Naive thymus-derived CD4-positive, alpha-beta T cell (primary cell): ENCODE results near the gene DACT2. TPM values are rescaled to one million over a fixed set of nuclear protein-coding genes. Genes with fewer than 3 reads are reported as not detected.
A peak's percentile ranks its signal among the peaks of the same experiment; 100 is the strongest.

ENCODE experiments used
- ATAC-seq: fragments of 150-1000 bp; cut with Tn5 transposase; 2 replicates; pipeline ENCODE4 v1.10.0; 2021; ENCODE audit warnings: mild to moderate bottlenecking, moderate library complexity
- CTCF ChIA-PET: fragments of 350-600 bp; sonication (Branson Sonifier 250); formaldehyde crosslinking; loops from one replicate; lab custom pipeline; 2021; ENCODE audit warnings: antibody characterized with exemption; lab: Charles Lee
- POLR2A ChIA-PET: fragments of 350-600 bp; sonication (Branson Sonifier 250); formaldehyde crosslinking; loops from one replicate; lab custom pipeline; 2021; ENCODE audit warnings: antibody characterized with exemption, inconsistent platforms; lab: Charles Lee
- DNase-seq, 9 donors: peaks; one replicate each; pipeline versions ENCODE4 v3.0.0 to v3.0.0-alpha.2; 2020 to 2022; ENCODE audit warnings: mixed read lengths in 1 of 9
- H3K27ac ChIP-seq: one replicate; pipeline ENCODE4 v1.7.0; 2013; ENCODE audit warnings: mild to moderate bottlenecking, low read depth, low read length, moderate library complexity
- H3K27me3 ChIP-seq, 2 donors: one replicate each; pipeline ENCODE4 v1.7.0; 2013; ENCODE audit warnings: low read length in 2 of 2, mild to moderate bottlenecking in 2 of 2, moderate library complexity in 2 of 2; ENCODE audit not compliant: control insufficient read depth in 2 of 2, insufficient read depth in 2 of 2
- H3K36me3 ChIP-seq, 3 experiments: 1 replicate in 2 of 3; 2 replicates in 1 of 3; pipeline ENCODE4 v1.7.0; 2013; ENCODE audit warnings: low read length in 3 of 3, mild to moderate bottlenecking in 3 of 3, moderate library complexity in 1 of 3; ENCODE audit not compliant: insufficient read depth in 3 of 3, control insufficient read depth in 2 of 3
- H3K4me1 ChIP-seq, 2 donors: one replicate each; pipeline ENCODE4 v1.7.0; 2013; ENCODE audit warnings: low read length in 2 of 2, mild to moderate bottlenecking in 2 of 2, moderate library complexity in 1 of 2; ENCODE audit not compliant: control insufficient read depth in 2 of 2, insufficient read depth in 2 of 2
- H3K4me3 ChIP-seq: 2 replicates; pipeline ENCODE4 v1.7.0; 2013; ENCODE audit warnings: mild to moderate bottlenecking, low read length
- H3K9me3 ChIP-seq, 3 experiments: 1 replicate in 2 of 3; 2 replicates in 1 of 3; pipeline ENCODE4 v1.7.0; 2013; ENCODE audit warnings: low read length in 3 of 3; ENCODE audit not compliant: control insufficient read depth in 2 of 3
- H3K27ac Mint-ChIP-seq, 9 donors: one replicate each; pipeline ENCODE4 v1.8.0; 2020 to 2022; ENCODE audit warnings: mixed read lengths in 9 of 9, mild to moderate bottlenecking in 8 of 9, moderate library complexity in 5 of 9, inconsistent platforms in 2 of 9
- H3K27me3 Mint-ChIP-seq, 5 donors: one replicate each; pipeline ENCODE4 v1.8.0; 2021 to 2022; ENCODE audit warnings: mixed read lengths in 5 of 5, mild to moderate bottlenecking in 1 of 5
- H3K36me3 Mint-ChIP-seq, 5 donors: one replicate each; pipeline ENCODE4 v1.8.0; 2020 to 2022; ENCODE audit warnings: mixed read lengths in 5 of 5, mild to moderate bottlenecking in 3 of 5, inconsistent platforms in 1 of 5
- H3K4me1 Mint-ChIP-seq, 7 donors: one replicate each; pipeline ENCODE4 v1.8.0; 2020 to 2022; ENCODE audit warnings: mixed read lengths in 7 of 7, mild to moderate bottlenecking in 3 of 7, inconsistent platforms in 1 of 7
- H3K4me3 Mint-ChIP-seq, 10 donors: one replicate each; pipeline ENCODE4 v1.8.0; 2020 to 2022; ENCODE audit warnings: mild to moderate bottlenecking in 10 of 10, mixed read lengths in 10 of 10, moderate library complexity in 6 of 10, inconsistent platforms in 2 of 10
- H3K9me3 Mint-ChIP-seq, 11 donors: one replicate each; pipeline ENCODE4 v1.8.0; 2020 to 2022; ENCODE audit warnings: mixed read lengths in 11 of 11, mild to moderate bottlenecking in 4 of 11, inconsistent platforms in 1 of 11, moderate library complexity in 1 of 11
- intact Hi-C, 2 donors: fragments of 100-400 bp; cut with micrococcal nuclease; formaldehyde crosslinking; loops; one replicate each; pipeline ENCODE4 v1.15.1; 2023
- polyA plus RNA-seq, 2 donors: library from polyadenylated mRNA; unstranded; fragments of 300-500 nt; fragmentation: Illumina TruSeq; gene quantifications; one replicate each; pipeline ENCODE4 v1.2.3, GENCODE V29; 2021
- total RNA-seq, 6 experiments: library from RNA in 5 of 6; stranded (reverse) in 5 of 6; gene quantifications; 1 replicate in 5 of 6; 2 replicates in 1 of 6; pipeline ENCODE4 v1.2.3 and lab custom pipeline; 2021 to 2026

Gene DACT2
- total and polyA plus RNA-seq, 7 experiments from 2014 or later = 0.65 TPM; not detected in 6

- no peak for DNase-seq
These were observed 8.0 kb downstream of the DACT2 start for GRCh38 chr6:168311410-168312124.

DNA sequence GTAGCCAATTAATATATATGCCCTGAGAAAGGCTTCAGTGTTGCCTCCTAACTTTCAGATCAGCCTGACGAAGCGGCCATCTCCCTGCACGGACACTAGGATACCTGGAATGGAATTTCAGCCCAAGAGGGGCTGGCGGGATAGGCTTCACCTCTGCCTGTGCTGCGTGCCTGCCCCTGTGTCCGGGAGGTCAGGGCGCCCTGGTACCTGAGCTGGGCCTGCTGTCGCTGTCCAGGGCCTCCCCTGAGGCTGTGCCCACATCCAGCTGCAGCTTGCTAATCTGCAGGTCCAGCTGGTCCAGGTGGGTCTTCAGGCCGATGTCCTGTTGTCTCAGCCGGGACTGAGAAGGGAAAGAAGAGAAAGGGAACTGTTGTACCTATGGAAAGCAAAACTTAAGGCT is 8.6 kb downstream of the DACT2 start:
- no peaks in the 10 kb centered on the region for H3K9me3 ChIP-seq
- Mint-ChIP-seq H3K36me3 (no peaks in the 10 kb centered on the region), H3K27ac (no peak overlapping the region), H3K4me3 (no peak overlapping the region), H3K4me1 (no peaks in the 10 kb centered on the region), H3K27me3 (peaks cover 11 to 33% (median 19%) of the 10 kb centered on the region in 5 donors), H3K9me3 (no peaks in the 10 kb centered on the region)
- no peaks in the 10 kb centered on the region for H3K27me3 ChIP-seq
- ATAC-seq (no peak), DNase-seq (no peak)
- POLR2A ChIA-PET = no interaction called here
- intact Hi-C loops = no loop called here
- no peaks in the 10 kb centered on the region for H3K4me1 ChIP-seq
- no peak overlapping the region for H3K27ac ChIP-seq
- no peak overlapping the region for H3K4me3 ChIP-seq
- CTCF ChIA-PET = no interaction called here
- H3K36me3 ChIP-seq = no peaks in the 10 kb centered on the region

More at GRCh38 chr6:168311410-168312124, 8.0 kb downstream of the DACT2 start:
- H3K4me3 Mint-ChIP-seq = no peak overlapping the region
- no peaks in the 10 kb centered on the region for H3K36me3 Mint-ChIP-seq
- Histone ChIP-seq H3K27me3 (no peaks in the 10 kb centered on the region), H3K27ac (no peak overlapping the region), H3K9me3 (no peaks in the 10 kb centered on the region), H3K4me1 (no peaks in the 10 kb centered on the region), H3K36me3 (no peaks in the 10 kb centered on the region), H3K4me3 (no peak overlapping the region)
- no peak overlapping the region for H3K27ac Mint-ChIP-seq
- H3K27me3 Mint-ChIP-seq = peaks cover 11 to 33% (median 20%) of the 10 kb centered on the region in 5 donors
- ChIA-PET POLR2A (no interaction called here), CTCF (no interaction called here)
- no peaks in the 10 kb centered on the region for H3K9me3 Mint-ChIP-seq
- no peaks in the 10 kb centered on the region for H3K4me1 Mint-ChIP-seq
- intact Hi-C loops = no loop called here
- ATAC-seq = no peak

DNA sequence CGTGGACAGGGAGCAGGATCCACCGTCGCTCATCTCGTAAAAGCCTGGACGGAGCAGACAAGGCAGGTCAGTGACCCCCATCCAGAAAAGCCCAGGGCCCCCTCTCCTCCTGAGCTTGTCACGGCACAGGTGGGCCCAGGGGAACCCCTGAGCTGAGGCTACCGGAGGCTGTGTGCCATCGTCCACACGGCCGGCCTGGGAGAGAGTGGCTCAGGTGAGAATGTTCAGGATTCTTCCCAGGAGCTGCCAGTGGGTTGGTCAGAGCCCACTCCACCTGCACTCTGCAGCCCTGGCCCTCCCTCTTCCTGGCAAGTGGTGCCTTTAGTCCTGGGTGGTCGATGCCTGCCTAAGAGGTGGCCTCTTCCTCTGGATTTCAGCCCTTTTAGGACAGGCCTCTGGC is 9.2 kb downstream of the DACT2 start:
- no peak for ATAC-seq
- peaks cover 11 to 28% (median 14%) of the 10 kb centered on the region in 5 donors for H3K27me3 Mint-ChIP-seq

GRCh38 chr6:168309997-168310396 is 9.6 kb downstream of the DACT2 start:
- Histone ChIP-seq H3K27ac (no peak overlapping the region), H3K9me3 (no peaks in the 10 kb centered on the region), H3K4me1 (no peaks in the 10 kb centered on the region), H3K4me3 (no peak overlapping the region), H3K36me3 (no peaks in the 10 kb centered on the region), H3K27me3 (no peaks in the 10 kb centered on the region)
- Mint-ChIP-seq H3K36me3 (no peaks in the 10 kb centered on the region), H3K9me3 (no peaks in the 10 kb centered on the region), H3K27ac (no peak overlapping the region), H3K27me3 (peaks cover 9 to 26% (median 11%) of the 10 kb centered on the region in 5 donors), H3K4me3 (no peak overlapping the region), H3K4me1 (no peaks in the 10 kb centered on the region)
- intact Hi-C loops = no loop called here
- ATAC-seq = no peak
- DNase-seq = no peak
- ChIA-PET POLR2A (no interaction called here), CTCF (no interaction called here)

More for the DNA sequence above, 9.2 kb downstream of the DACT2 start:
- Histone ChIP-seq H3K4me1 (no peaks in the 10 kb centered on the region), H3K36me3 (no peaks in the 10 kb centered on the region), H3K9me3 (no peaks in the 10 kb centered on the region), H3K27me3 (no peaks in the 10 kb centered on the region), H3K27ac (no peak overlapping the region), H3K4me3 (no peak overlapping the region)
- ChIA-PET CTCF (no interaction called here), POLR2A (no interaction called here)
- no peak for DNase-seq
- Mint-ChIP-seq H3K4me3 (no peak overlapping the region), H3K27ac (no peak overlapping the region), H3K36me3 (no peaks in the 10 kb centered on the region), H3K4me1 (no peaks in the 10 kb centered on the region), H3K9me3 (no peaks in the 10 kb centered on the region)
- intact Hi-C loops = no loop called here

GRCh38 chr6:168309183-168309582 is 10.4 kb downstream of the DACT2 start:
- ChIA-PET POLR2A (no interaction called here), CTCF (no interaction called here)
- no peaks in the 10 kb centered on the region for H3K4me1 ChIP-seq
- no peak overlapping the region for H3K27ac Mint-ChIP-seq
- intact Hi-C loops = no loop called here
- H3K27ac ChIP-seq = no peak overlapping the region
- no peaks in the 10 kb centered on the region for H3K4me1 Mint-ChIP-seq
- no peak overlapping the region for H3K4me3 ChIP-seq
- no peak overlapping the region for H3K4me3 Mint-ChIP-seq
- no peaks in the 10 kb centered on the region for H3K9me3 Mint-ChIP-seq
- no peaks in the 10 kb centered on the region for H3K36me3 Mint-ChIP-seq
- DNase-seq = no peak
- no peaks in the 10 kb centered on the region for H3K27me3 ChIP-seq
- H3K9me3 ChIP-seq = no peaks in the 10 kb centered on the region
- no peaks in the 10 kb centered on the region for H3K36me3 ChIP-seq
- peaks cover 5 to 26% (median 9%) of the 10 kb centered on the region in 5 donors for H3K27me3 Mint-ChIP-seq
- no peak for ATAC-seq

DNA sequence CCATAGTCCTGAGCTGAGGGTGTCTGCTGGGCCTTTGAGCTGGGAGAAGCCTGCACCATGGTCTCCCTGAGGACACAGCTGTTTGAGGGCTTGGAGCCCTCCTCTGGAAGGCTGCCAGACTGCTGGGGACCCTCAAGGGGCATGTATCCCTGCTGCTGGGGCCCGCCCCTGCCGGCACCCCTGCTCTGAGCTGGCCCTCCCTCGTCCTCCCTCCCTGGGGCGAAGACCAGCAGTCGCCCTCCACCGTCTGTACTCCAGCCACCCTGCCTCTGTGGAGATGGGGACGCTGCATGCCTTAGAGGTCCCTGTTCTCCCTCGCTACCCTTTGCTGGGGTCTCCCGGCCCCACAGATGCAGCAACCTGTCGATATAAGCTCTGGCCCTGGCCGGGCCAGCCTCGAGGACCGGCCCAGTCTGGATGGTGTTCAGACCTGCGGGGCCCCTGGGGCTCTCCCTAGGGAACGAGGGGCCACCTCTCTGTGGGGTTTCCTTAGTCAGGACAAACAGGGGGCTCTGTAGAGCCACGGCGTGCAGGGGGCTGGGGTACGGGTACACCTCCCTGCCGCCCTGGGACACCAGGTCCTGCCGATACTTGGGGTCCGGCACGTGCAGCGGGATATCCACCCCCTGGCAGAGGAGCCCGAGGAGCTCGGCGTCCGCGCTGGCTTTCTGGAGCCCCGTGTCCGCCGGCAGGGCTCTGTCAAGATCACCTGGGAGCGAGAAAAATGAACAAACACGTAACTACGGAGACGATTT is 11.0 kb downstream of the DACT2 start:
- intact Hi-C loops = no loop called here
- H3K27ac ChIP-seq = no peak overlapping the region
- no peaks in the 10 kb centered on the region for H3K36me3 Mint-ChIP-seq
- ATAC-seq = peak; percentile 5
- H3K9me3 ChIP-seq = no peaks in the 10 kb centered on the region
- ChIA-PET CTCF (no interaction called here), POLR2A (no interaction called here)
- H3K4me3 Mint-ChIP-seq = no peak overlapping the region
- H3K4me1 Mint-ChIP-seq = no peaks in the 10 kb centered on the region
- no peaks in the 10 kb centered on the region for H3K9me3 Mint-ChIP-seq
- no peaks in the 10 kb centered on the region for H3K36me3 ChIP-seq
- no peaks in the 10 kb centered on the region for H3K27me3 ChIP-seq
- no peak for DNase-seq
- no peak overlapping the region for H3K27ac Mint-ChIP-seq
- no peaks in the 10 kb centered on the region for H3K4me1 ChIP-seq
- peaks cover 0 to 22% (median 3%) of the 10 kb centered on the region in 5 donors for H3K27me3 Mint-ChIP-seq
- no peak overlapping the region for H3K4me3 ChIP-seq

DNA sequence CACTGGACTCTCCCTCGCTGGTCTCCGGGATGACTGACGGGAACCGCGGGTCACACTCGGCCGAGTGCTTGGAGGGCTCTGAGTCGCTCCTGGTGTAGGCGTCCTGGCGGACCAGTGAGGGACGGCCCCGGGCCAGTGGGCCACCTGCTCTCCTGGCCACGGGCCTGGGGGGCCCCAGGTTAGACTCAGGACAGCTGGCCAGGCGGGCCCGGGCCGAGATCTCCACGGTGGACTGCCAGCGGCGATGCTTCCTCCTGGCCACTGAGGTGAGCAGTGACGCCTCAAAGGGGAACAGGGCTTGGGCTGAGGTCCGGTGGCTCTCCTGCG is 11.9 kb downstream of the DACT2 start:
- ATAC-seq = peak; percentile 4
- CTCF ChIA-PET = no interaction called here
- Mint-ChIP-seq H3K27ac (no peak overlapping the region), H3K9me3 (no peaks in the 10 kb centered on the region), H3K4me3 (no peak overlapping the region), H3K36me3 (no peaks in the 10 kb centered on the region), H3K27me3 (peaks cover 0 to 27% (median 2%) of the 10 kb centered on the region in 5 donors), H3K4me1 (no peaks in the 10 kb centered on the region)
- H3K4me3 ChIP-seq = no peak overlapping the region
- POLR2A ChIA-PET = no interaction called here
- no peak overlapping the region for H3K27ac ChIP-seq
- intact Hi-C loops = no loop called here
- DNase-seq = no peak
- H3K4me1 ChIP-seq = no peaks in the 10 kb centered on the region
- H3K36me3 ChIP-seq = no peaks in the 10 kb centered on the region
- no peaks in the 10 kb centered on the region for H3K9me3 ChIP-seq
- no peaks in the 10 kb centered on the region for H3K27me3 ChIP-seq
